H1 (cell line): ENCODE measurements around the gene AMBP. TPM values are rescaled to one million over a fixed set of nuclear protein-coding genes. Genes with fewer than 3 reads are reported as not detected.

Experiments
- CTCF ChIA-PET: fragments of 300-600 bp; sonication (Branson Sonifier 250); formaldehyde crosslinking; loops from one replicate; lab custom pipeline; 2021; ENCODE audit not compliant: partially characterized antibody; lab: Charles Lee
- POLR2A ChIA-PET: fragments of 300-600 bp; sonication (Branson Sonifier 250); formaldehyde crosslinking; loops from one replicate; lab custom pipeline; 2021; ENCODE audit warnings: inconsistent platforms; ENCODE audit not compliant: partially characterized antibody; lab: Charles Lee
- DNase-seq, 2 experiments: peaks; one replicate each; pipeline versions ENCODE4 v3.0.0 to v3.0.0-alpha.2; 2010 to 2022; ENCODE audit warnings: low spot score in 2 of 2, low read depth in 1 of 2, mixed read lengths in 1 of 2
- FAIRE-seq: peaks from 2 replicates; lab custom pipeline; 2011; peaks lifted over from hg19 to GRCh38; lab: Jason Lieb, UNC
- H2AFZ ChIP-seq: 2 replicates; pipeline ENCODE4 v1.8.1; 2012; ENCODE audit warnings: low read length, inconsistent platforms
- H2AK5ac ChIP-seq: 2 replicates; pipeline ENCODE4 v1.6.1; 2013; ENCODE audit warnings: low read depth, low read length
- H2BK120ac ChIP-seq: replicated peaks from 2 replicates; pipeline ENCODE3; 2013; ENCODE audit warnings: low read depth, low read length, inconsistent platforms
- H2BK12ac ChIP-seq: 2 replicates; pipeline ENCODE4 v1.6.1; 2013; ENCODE audit warnings: low read depth, low read length
- H2BK15ac ChIP-seq: 2 replicates; pipeline ENCODE4 v1.6.1; 2013; ENCODE audit warnings: low read length
- H2BK20ac ChIP-seq: 2 replicates; pipeline ENCODE4 v1.6.1; 2013; ENCODE audit warnings: low read length
- H2BK5ac ChIP-seq: 2 replicates; pipeline ENCODE4 v1.6.1; 2013; ENCODE audit warnings: low read depth, low read length
- H3K14ac ChIP-seq: 2 replicates; pipeline ENCODE4 v1.6.1; 2013; ENCODE audit warnings: inconsistent platforms; ENCODE audit not compliant: insufficient read length
- H3K18ac ChIP-seq: 2 replicates; pipeline ENCODE4 v1.6.1; 2013; ENCODE audit warnings: low read length; ENCODE audit errors: extremely low read depth
- H3K23ac ChIP-seq: 2 replicates; pipeline ENCODE4 v1.6.1; 2013; ENCODE audit warnings: inconsistent platforms; ENCODE audit not compliant: insufficient read length
- H3K23me2 ChIP-seq: 2 replicates; pipeline ENCODE4 v1.6.1; 2013; ENCODE audit warnings: low read depth, low read length
- H3K27ac ChIP-seq: 2 replicates; pipeline ENCODE4 v1.6.1; 2011; ENCODE audit warnings: low read depth, low read length, inconsistent platforms
- H3K27me3 ChIP-seq, 4 experiments: replicated peaks in 1 of 4; 1 replicate in 1 of 4; 2 replicates in 3 of 4; pipeline versions ENCODE4 v1.6.1 to v1.8.1; 2011 to 2013; ENCODE audit warnings: low read length in 3 of 4, mild to moderate bottlenecking in 3 of 4, inconsistent platforms in 2 of 4, mixed read lengths in 2 of 4, moderate library complexity in 1 of 4; ENCODE audit not compliant: control insufficient read depth in 3 of 4, insufficient read depth in 3 of 4; ENCODE audit errors: extremely low read depth in 1 of 4
- H3K36me3 ChIP-seq, 4 experiments: 2 replicates each; pipeline versions ENCODE4 v1.6.1 to v1.8.1; 2011 to 2013; ENCODE audit warnings: mild to moderate bottlenecking in 4 of 4, low read length in 3 of 4, moderate library complexity in 2 of 4, control low read depth in 1 of 4, inconsistent platforms in 1 of 4; ENCODE audit not compliant: insufficient read depth in 4 of 4, control insufficient read depth in 2 of 4
- H3K4ac ChIP-seq: replicated peaks from 2 replicates; pipeline ENCODE3; 2013; ENCODE audit warnings: low read length, low read depth, mixed read lengths, inconsistent platforms; ENCODE audit not compliant: insufficient read length
- H3K4me1 ChIP-seq, 4 experiments: replicated peaks in 1 of 4; 1 replicate in 1 of 4; 2 replicates in 3 of 4; pipeline versions ENCODE4 v1.6.1 to v1.8.1; 2011 to 2013; ENCODE audit warnings: low read length in 3 of 4, inconsistent platforms in 2 of 4, mixed read lengths in 1 of 4; ENCODE audit not compliant: insufficient read depth in 4 of 4, control insufficient read depth in 3 of 4
- H3K4me2 ChIP-seq, 2 experiments: 2 replicates each; pipeline versions ENCODE4 v1.6.1 to v1.8.1; 2011 to 2013; ENCODE audit warnings: low read depth in 2 of 2, low read length in 2 of 2, control low read depth in 1 of 2, inconsistent platforms in 1 of 2, mild to moderate bottlenecking in 1 of 2; ENCODE audit not compliant: insufficient read depth in 1 of 2
- H3K4me3 ChIP-seq, 4 experiments: fragments of 200-600, 300-600 bp in 1 of 4; sonication (generic), shearing (Covaris generic), sonication (Bioruptor Twin) in 1 of 4; 2 replicates each; pipeline versions ENCODE4 v1.5.1 to v1.8.1; 2011 to 2016; ENCODE audit warnings: low read length in 4 of 4, low read depth in 3 of 4, control low read depth in 2 of 4, inconsistent platforms in 2 of 4, mild to moderate bottlenecking in 2 of 4, mixed read lengths in 1 of 4, moderate library complexity in 1 of 4; ENCODE audit not compliant: insufficient read depth in 2 of 4; ENCODE audit errors: extremely low read depth in 1 of 4
- H3K56ac ChIP-seq: replicated peaks from 2 replicates; pipeline ENCODE3; 2013; ENCODE audit warnings: low read depth, mild to moderate bottlenecking, mixed read lengths, low read length, inconsistent platforms; ENCODE audit not compliant: insufficient read length
- H3K79me1 ChIP-seq: 2 replicates; pipeline ENCODE4 v1.6.1; 2013; ENCODE audit warnings: low read depth, low read length, control low read depth
- H3K79me2 ChIP-seq, 2 experiments: 2 replicates each; pipeline versions ENCODE4 v1.6.1 to v1.8.1; 2012 to 2013; ENCODE audit warnings: low read length in 2 of 2, mild to moderate bottlenecking in 2 of 2, inconsistent platforms in 1 of 2; ENCODE audit not compliant: insufficient read depth in 2 of 2, control insufficient read depth in 1 of 2
- H3K9ac ChIP-seq, 4 experiments: replicated peaks in 1 of 4; 1 replicate in 1 of 4; 2 replicates in 3 of 4; pipeline versions ENCODE4 v1.6.1 to v1.8.1; 2011 to 2013; ENCODE audit warnings: low read depth in 3 of 4, low read length in 3 of 4, control low read depth in 2 of 4, mild to moderate bottlenecking in 2 of 4, moderate library complexity in 2 of 4, inconsistent platforms in 1 of 4; ENCODE audit errors: extremely low read depth in 1 of 4
- H3K9me3 ChIP-seq, 2 experiments: 2 replicates each; pipeline versions ENCODE4 v1.6.1 to v1.8.1; 2012 to 2013; ENCODE audit warnings: mild to moderate bottlenecking in 2 of 2, moderate library complexity in 2 of 2, control low read depth in 1 of 2, inconsistent platforms in 1 of 2, low read depth in 1 of 2, low read length in 1 of 2, mixed read lengths in 1 of 2; ENCODE audit not compliant: insufficient read depth in 2 of 2
- H4K20me1 ChIP-seq, 2 experiments: replicated peaks in 1 of 2; 2 replicates each; pipeline versions ENCODE3 to v1.8.1; 2011 to 2013; ENCODE audit warnings: inconsistent platforms in 2 of 2, low read length in 2 of 2, mild to moderate bottlenecking in 1 of 2; ENCODE audit not compliant: insufficient read depth in 2 of 2, control insufficient read depth in 1 of 2
- H4K5ac ChIP-seq: 2 replicates; pipeline ENCODE4 v1.6.1; 2013; ENCODE audit warnings: low read length, low read depth, mixed read lengths, inconsistent platforms; ENCODE audit not compliant: insufficient read length
- H4K8ac ChIP-seq: 2 replicates; pipeline ENCODE4 v1.8.0; 2013; ENCODE audit warnings: mild to moderate bottlenecking, moderate library complexity, low read length, inconsistent platforms; ENCODE audit not compliant: insufficient read depth; ENCODE audit errors: extremely low read depth
- H4K91ac ChIP-seq: replicated peaks from 2 replicates; pipeline ENCODE3; 2013; ENCODE audit warnings: low read length, mixed read lengths, inconsistent platforms; ENCODE audit not compliant: insufficient read length
- ASH2L ChIP-seq: fragments of 200-600, 300-600 bp; sonication (generic); IDR thresholded peaks from one replicate; pipeline ENCODE4 v1.7.1; 2017; ENCODE audit warnings: low read length
- BCL11A ChIP-seq, 2 experiments: IDR thresholded peaks; one replicate each; pipeline ENCODE4 v1.6.1; 2011; ENCODE audit warnings: low read depth in 2 of 2, low read length in 2 of 2, mild to moderate bottlenecking in 2 of 2
- BRCA1 ChIP-seq: IDR thresholded peaks from 2 replicates; pipeline ENCODE4 v1.6.1; 2012; ENCODE audit warnings: low read depth, low read length, improper control_type of control experiment
- FOSL1 ChIP-seq: IDR thresholded peaks from 2 replicates; pipeline ENCODE4 v1.6.1; 2011; ENCODE audit warnings: mild to moderate bottlenecking, low read depth, low read length, moderate library complexity; ENCODE audit not compliant: insufficient read depth
- JUN ChIP-seq: IDR thresholded peaks from 2 replicates; pipeline ENCODE4 v1.6.1; 2011; ENCODE audit warnings: low read depth, mild to moderate bottlenecking, improper control_type of control experiment, low read length
- JUND ChIP-seq: IDR thresholded peaks from 2 replicates; pipeline ENCODE4 v1.6.1; 2011; ENCODE audit warnings: mild to moderate bottlenecking, improper control_type of control experiment, low read length
- POU5F1 ChIP-seq: IDR thresholded peaks from 2 replicates; pipeline ENCODE4 v1.6.1; 2011; ENCODE audit warnings: low read depth, mild to moderate bottlenecking, low read length, moderate library complexity
- RXRA ChIP-seq: IDR thresholded peaks from 2 replicates; pipeline ENCODE4 v1.6.1; 2011; ENCODE audit warnings: low read depth, mild to moderate bottlenecking, low read length, moderate library complexity; ENCODE audit not compliant: insufficient read depth
- SIN3A ChIP-seq, 2 experiments: IDR thresholded peaks in 1 of 2; conservative IDR thresholded peaks in 1 of 2; 2 replicates each; pipeline ENCODE4 v1.6.1; 2011 to 2012; ENCODE audit warnings: low read length in 2 of 2, improper control_type of control experiment in 1 of 2, low read depth in 1 of 2, mild to moderate bottlenecking in 1 of 2
- SIX5 ChIP-seq: IDR thresholded peaks from 2 replicates; pipeline ENCODE4 v1.6.1; 2011; ENCODE audit warnings: mild to moderate bottlenecking, low read depth, low read length
- SP4 ChIP-seq: IDR thresholded peaks from 2 replicates; pipeline ENCODE4 v1.6.1; 2012; ENCODE audit warnings: low read length, inconsistent platforms
- polyA plus RNA-seq, 7 experiments: library from polyadenylated mRNA; depleted of rRNA in 3 of 7; stranded (reverse) in 5 of 7; unstranded in 2 of 7; fragments of >200 nt in 5 of 7; fragments of 200-250 nt in 2 of 7; gene quantifications; 1 replicate in 5 of 7; 2 replicates in 1 of 7; 4 replicates in 1 of 7; pipeline versions ENCODE4 v1.2.1 to v1.2.3, GENCODE V29; 2011 to 2013; ENCODE audit warnings: missing spikeins in 2 of 7, mixed read lengths in 2 of 7
- total RNA-seq: library from RNA; stranded (reverse); fragmentation: NEBNext Ultra II Directional; extraction: Animal tissue kit (Norgen Biotek cat#: 25700); gene quantifications from 2 replicates; pipeline ENCODE4 v1.2.1, GENCODE V29; 2021
- TF ChIP-seq, protein P1 (sequence below), 3 experiments: IDR thresholded peaks; 1 replicate in 2 of 3; 2 replicates in 1 of 3; pipeline versions ENCODE4 v1.5.1 to v1.6.1; 2011; ENCODE audit warnings: low read length in 3 of 3, mild to moderate bottlenecking in 3 of 3, inconsistent platforms in 2 of 3, low read depth in 1 of 3, moderate library complexity in 1 of 3; ENCODE audit not compliant: insufficient read depth in 1 of 3; ENCODE audit errors: control extremely low read depth in 1 of 3
- TF ChIP-seq, protein P2 (sequence below): IDR thresholded peaks from 2 replicates; pipeline ENCODE4 v1.6.1; 2012; ENCODE audit warnings: inconsistent platforms

Gene AMBP
- total and polyA plus RNA-seq, 2 of the 8 experiments (the other 6 are each of a cell fraction or from before 2014, with no cell fraction given): 3.0 to 4.0 TPM

DNA sequence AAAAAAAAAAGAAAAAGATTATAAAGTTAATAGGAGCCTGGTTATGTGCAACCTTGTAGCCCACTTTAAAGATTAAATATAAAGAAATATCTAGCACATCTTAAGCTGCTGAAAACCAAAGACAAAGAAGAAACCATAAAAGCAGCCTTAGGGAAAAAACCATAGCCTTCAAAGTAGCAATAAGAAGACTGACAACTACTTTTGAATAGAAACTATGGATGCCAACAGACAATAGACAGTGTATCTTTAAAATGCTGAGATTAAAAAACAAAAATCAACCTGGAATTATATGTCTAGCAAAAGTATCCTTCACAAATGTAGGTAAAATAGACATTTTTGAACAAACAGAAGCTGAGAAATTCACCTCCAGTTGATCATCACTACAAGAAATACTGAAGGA is 24.4 kb upstream of the AMBP start:
- Histone ChIP-seq H3K23me2 (peaks cover 5% of the 10 kb centered on the region; the same call in 1 of the 2 replicates), H3K9me3 (peaks cover 0 to 2% of the 10 kb centered on the region in 2 experiments; a peak in 1 of 4 replicates), H4K91ac (no peak overlapping the region), H3K14ac (no peak overlapping the region), H4K5ac (no peak overlapping the region), H3K4me3 (no peak overlapping the region), H3K79me1 (no peaks in the 10 kb centered on the region), H2AFZ (no peak overlapping the region), H2BK15ac (no peak overlapping the region), H3K36me3 (no peaks in the 10 kb centered on the region), H3K27me3 (peaks cover 2 to 24% (median 18%) of the 10 kb centered on the region in 4 experiments), H4K20me1 (no peaks in the 10 kb centered on the region), H4K8ac (no peak overlapping the region), H3K4ac (no peak overlapping the region), H3K4me2 (no peak overlapping the region), H2BK12ac (no peak overlapping the region), H3K4me1 (peaks cover 0 to 15% (median 9%) of the 10 kb centered on the region in 4 experiments; a peak in 6 of 7 replicates), H3K79me2 (no peaks in the 10 kb centered on the region), H3K18ac (no peak overlapping the region), H3K9ac (no peak overlapping the region), H3K27ac (no peak overlapping the region), H3K23ac (no peak overlapping the region), H2AK5ac (no peak overlapping the region), H2BK20ac (no peak overlapping the region), H2BK120ac (no peak overlapping the region), H2BK5ac (no peak overlapping the region), H3K56ac (no peak overlapping the region)
- FAIRE-seq (no peak), DNase-seq (no peak)
- POLR2A ChIA-PET: no interaction called here
- CTCF ChIA-PET: interaction anchor here (0.7 to 17.7 kb wide), 6 partner anchors 18 to 188 kb away, joined by 3 to 205 read pairs (median 4); no protein-coding TSS in a partner anchor
- no peak for TF ChIP-seq BRCA1
- TF ChIP-seq, protein P1, sequence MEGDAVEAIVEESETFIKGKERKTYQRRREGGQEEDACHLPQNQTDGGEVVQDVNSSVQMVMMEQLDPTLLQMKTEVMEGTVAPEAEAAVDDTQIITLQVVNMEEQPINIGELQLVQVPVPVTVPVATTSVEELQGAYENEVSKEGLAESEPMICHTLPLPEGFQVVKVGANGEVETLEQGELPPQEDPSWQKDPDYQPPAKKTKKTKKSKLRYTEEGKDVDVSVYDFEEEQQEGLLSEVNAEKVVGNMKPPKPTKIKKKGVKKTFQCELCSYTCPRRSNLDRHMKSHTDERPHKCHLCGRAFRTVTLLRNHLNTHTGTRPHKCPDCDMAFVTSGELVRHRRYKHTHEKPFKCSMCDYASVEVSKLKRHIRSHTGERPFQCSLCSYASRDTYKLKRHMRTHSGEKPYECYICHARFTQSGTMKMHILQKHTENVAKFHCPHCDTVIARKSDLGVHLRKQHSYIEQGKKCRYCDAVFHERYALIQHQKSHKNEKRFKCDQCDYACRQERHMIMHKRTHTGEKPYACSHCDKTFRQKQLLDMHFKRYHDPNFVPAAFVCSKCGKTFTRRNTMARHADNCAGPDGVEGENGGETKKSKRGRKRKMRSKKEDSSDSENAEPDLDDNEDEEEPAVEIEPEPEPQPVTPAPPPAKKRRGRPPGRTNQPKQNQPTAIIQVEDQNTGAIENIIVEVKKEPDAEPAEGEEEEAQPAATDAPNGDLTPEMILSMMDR (IDR thresholded peaks at IDR 0.05; ENCODE audit: control extremely low read depth in 1 of 3, insufficient read depth in 1 of 3, low read depth in 1 of 3, low read length in 3 of 3): no peak
- no peak for TF ChIP-seq BCL11A (IDR thresholded peaks at IDR 0.05; ENCODE audit: low read depth in 2 of 2, low read length in 2 of 2)
- TF ChIP-seq JUN: no peak
- no peak for TF ChIP-seq RXRA
- TF ChIP-seq, protein P2, sequence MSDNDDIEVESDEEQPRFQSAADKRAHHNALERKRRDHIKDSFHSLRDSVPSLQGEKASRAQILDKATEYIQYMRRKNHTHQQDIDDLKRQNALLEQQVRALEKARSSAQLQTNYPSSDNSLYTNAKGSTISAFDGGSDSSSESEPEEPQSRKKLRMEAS: no peak
- TF ChIP-seq ASH2L: no peak
- TF ChIP-seq SIX5: no peak
- no peak for TF ChIP-seq JUND
- TF ChIP-seq SP4: no peak
- TF ChIP-seq FOSL1: no peak
- no peak for TF ChIP-seq POU5F1
- no peak for TF ChIP-seq SIN3A (conservative IDR thresholded peaks at IDR 0.05 in 1 of 2, IDR thresholded peaks at IDR 0.05 in 1 of 2; ENCODE audit: low read depth in 1 of 2, low read length in 2 of 2)
